Measurements from ENCODE around the gene YEATS2.

DNA sequence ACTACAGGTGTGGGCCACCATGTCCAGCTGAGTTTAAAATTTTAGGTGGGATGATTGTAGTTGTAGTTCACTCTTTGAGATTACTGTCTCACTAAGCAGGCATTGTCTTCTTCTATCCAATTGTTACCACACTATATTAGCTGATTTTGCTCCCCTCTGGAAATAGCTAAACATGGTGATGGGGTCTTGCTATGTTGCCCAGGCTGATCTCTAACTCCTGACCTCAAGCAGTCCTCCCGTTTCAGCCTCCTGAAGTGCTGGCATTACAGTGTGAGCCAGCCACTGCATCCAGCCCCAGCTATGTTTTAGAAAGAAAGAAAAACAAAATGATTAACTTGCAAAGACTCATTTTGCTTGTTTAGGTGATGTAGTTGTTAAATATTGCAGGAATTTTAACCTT lies 30.6 kb downstream of the YEATS2 start:
- no peak for TF ChIP-seq CTCF (IDR thresholded peaks at IDR 0.05)
- TF ChIP-seq, protein P1, sequence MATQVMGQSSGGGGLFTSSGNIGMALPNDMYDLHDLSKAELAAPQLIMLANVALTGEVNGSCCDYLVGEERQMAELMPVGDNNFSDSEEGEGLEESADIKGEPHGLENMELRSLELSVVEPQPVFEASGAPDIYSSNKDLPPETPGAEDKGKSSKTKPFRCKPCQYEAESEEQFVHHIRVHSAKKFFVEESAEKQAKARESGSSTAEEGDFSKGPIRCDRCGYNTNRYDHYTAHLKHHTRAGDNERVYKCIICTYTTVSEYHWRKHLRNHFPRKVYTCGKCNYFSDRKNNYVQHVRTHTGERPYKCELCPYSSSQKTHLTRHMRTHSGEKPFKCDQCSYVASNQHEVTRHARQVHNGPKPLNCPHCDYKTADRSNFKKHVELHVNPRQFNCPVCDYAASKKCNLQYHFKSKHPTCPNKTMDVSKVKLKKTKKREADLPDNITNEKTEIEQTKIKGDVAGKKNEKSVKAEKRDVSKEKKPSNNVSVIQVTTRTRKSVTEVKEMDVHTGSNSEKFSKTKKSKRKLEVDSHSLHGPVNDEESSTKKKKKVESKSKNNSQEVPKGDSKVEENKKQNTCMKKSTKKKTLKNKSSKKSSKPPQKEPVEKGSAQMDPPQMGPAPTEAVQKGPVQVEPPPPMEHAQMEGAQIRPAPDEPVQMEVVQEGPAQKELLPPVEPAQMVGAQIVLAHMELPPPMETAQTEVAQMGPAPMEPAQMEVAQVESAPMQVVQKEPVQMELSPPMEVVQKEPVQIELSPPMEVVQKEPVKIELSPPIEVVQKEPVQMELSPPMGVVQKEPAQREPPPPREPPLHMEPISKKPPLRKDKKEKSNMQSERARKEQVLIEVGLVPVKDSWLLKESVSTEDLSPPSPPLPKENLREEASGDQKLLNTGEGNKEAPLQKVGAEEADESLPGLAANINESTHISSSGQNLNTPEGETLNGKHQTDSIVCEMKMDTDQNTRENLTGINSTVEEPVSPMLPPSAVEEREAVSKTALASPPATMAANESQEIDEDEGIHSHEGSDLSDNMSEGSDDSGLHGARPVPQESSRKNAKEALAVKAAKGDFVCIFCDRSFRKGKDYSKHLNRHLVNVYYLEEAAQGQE (IDR thresholded peaks at IDR 0.05; ENCODE audit: insufficient read depth in 1 of 2, low read depth in 2 of 2, low read length in 1 of 2), result no peak

Data from Panc1 (cell line).